ENCODE measurements around the gene HS3ST6.
"Not testable (repeated sequence)": the region's sequence is repeated elsewhere in the genome, so short reads cannot be mapped to it uniquely, and the experiment has no call there.

HS3ST6 gene

GRCh38 chr16:1876066-1876465 is 42.1 kb downstream of the HS3ST6 start:
- not testable (repeated sequence) for DNase-seq

- no peak for DNase-seq
Measured at GRCh38 chr16:1874854-1875253, 43.4 kb downstream of the HS3ST6 start.

GRCh38 chr16:1871974-1872635 is 46.1 kb downstream of the HS3ST6 start, which contains the start of gene MEIOB:
Gene MEIOB, minus strand, starts transcription at chr16:1872164. Its CDS starts 3,989 bp downstream, at chr16:1868175.
- peak; percentile 44 to 53 for DNase-seq

GRCh38 chr16:1870365-1871082 is 47.7 kb downstream of the HS3ST6 start:
- no peak for DNase-seq

- DNase-seq, result no peak
Measured at GRCh38 chr16:1865902-1866690, 52.1 kb downstream of the HS3ST6 start.

GRCh38 chr16:1863681-1864460 is 54.3 kb downstream of the HS3ST6 start:
- DNase-seq, result no peak

- no peak for DNase-seq
Measured at GRCh38 chr16:1862394-1862793, 55.8 kb downstream of the HS3ST6 start.

- DNase-seq, result no peak
Measured at GRCh38 chr16:1861730-1862129, 56.5 kb downstream of the HS3ST6 start.

Data from stimulated activated CD4-positive, alpha-beta T cell treated with anti-CD3 and anti-CD28 coated beads, Interleukin-2, amount 100 ng/mL, for 24 hours (primary cell).